GM12874 (cell line): ENCODE data around the gene ANO6.

Source experiments
- CTCF ChIP-seq: IDR thresholded peaks from 2 replicates; pipeline ENCODE4 v1.5.1; 2011; ENCODE audit warnings: low read depth, mild to moderate bottlenecking, control low read depth, low read length, moderate library complexity; ENCODE audit not compliant: insufficient read depth

ANO6 gene

GRCh38 chr12:45310627-45310968, 94.7 kb downstream of the ANO6 start:
- TF ChIP-seq CTCF = no peak

GRCh38 chr12:45312012-45312411, 96.1 kb downstream of the ANO6 start:
- no peak for TF ChIP-seq CTCF

GRCh38 chr12:45314770-45315169, 98.9 kb downstream of the ANO6 start:
- TF ChIP-seq CTCF = no peak

GRCh38 chr12:45315462-45315861, 99.6 kb downstream of the ANO6 start:
- TF ChIP-seq CTCF = no peak

GRCh38 chr12:45322810-45323209, 106.9 kb downstream of the ANO6 start:
- TF ChIP-seq CTCF = no peak

GRCh38 chr12:45324391-45324790, 108.5 kb downstream of the ANO6 start:
- no peak for TF ChIP-seq CTCF

GRCh38 chr12:45326358-45326975, 110.6 kb downstream of the ANO6 start:
- no peak for TF ChIP-seq CTCF
